Measurements from ENCODE around the gene ELAC2. TPM values are rescaled to one million over a fixed set of nuclear protein-coding genes. Genes with fewer than 3 reads are reported as not detected.

The ELAC2 gene
- total RNA-seq, 6 experiments from 2014 or later = 49.8 to 63.8 (median 55.7) TPM

GRCh38 chr17:12990041-12990808 is 27.6 kb downstream of the ELAC2 start:
- Mint-ChIP-seq H3K4me1 (ENCODE audit: low read depth) (peaks cover 7% of the 10 kb centered on the region), H3K9me3 (no peaks in the 10 kb centered on the region), H3K27ac (no peak overlapping the region), H3K27me3 (ENCODE audit: insufficient read depth) (peaks cover 10% of the 10 kb centered on the region), H3K36me3 (ENCODE audit: low read depth) (peaks cover 29% of the 10 kb centered on the region), H3K4me3 (no peak overlapping the region)
- DNase-seq = no peak
- TF ChIP-seq CTCF (IDR thresholded peaks at IDR 0.05) = no peak

- DNase-seq = no peak
- H3K27ac Mint-ChIP-seq = no peak overlapping the region
- peaks cover 20% of the 10 kb centered on the region for H3K36me3 Mint-ChIP-seq (ENCODE audit: low read depth)
- H3K27me3 Mint-ChIP-seq (ENCODE audit: insufficient read depth) = peaks cover 9% of the 10 kb centered on the region
- peaks cover 25% of the 10 kb centered on the region for H3K4me1 Mint-ChIP-seq (ENCODE audit: low read depth)
- no peak overlapping the region for H3K4me3 Mint-ChIP-seq
- no peak for TF ChIP-seq CTCF (IDR thresholded peaks at IDR 0.05)
- no peaks in the 10 kb centered on the region for H3K9me3 Mint-ChIP-seq
Measured at GRCh38 chr17:12987120-12987519, 30.7 kb downstream of the ELAC2 start.

GRCh38 chr17:12985431-12986293 is 32.2 kb downstream of the ELAC2 start:
- Mint-ChIP-seq H3K4me1 (ENCODE audit: low read depth) (peaks cover 25% of the 10 kb centered on the region), H3K4me3 (no peak overlapping the region), H3K36me3 (ENCODE audit: low read depth) (peaks cover 10% of the 10 kb centered on the region), H3K9me3 (no peaks in the 10 kb centered on the region), H3K27me3 (ENCODE audit: insufficient read depth) (peaks cover 16% of the 10 kb centered on the region), H3K27ac (no peak overlapping the region)
- TF ChIP-seq CTCF (IDR thresholded peaks at IDR 0.05) = no peak
- no peak for DNase-seq

GRCh38 chr17:12983991-12984884 is 33.6 kb downstream of the ELAC2 start:
- Mint-ChIP-seq H3K27ac (peak overlapping the region; percentile 59), H3K4me1 (ENCODE audit: low read depth) (peaks cover 36% of the 10 kb centered on the region), H3K4me3 (peak overlapping the region; percentile 76), H3K27me3 (ENCODE audit: insufficient read depth) (peaks cover 12% of the 10 kb centered on the region), H3K36me3 (ENCODE audit: low read depth) (no peaks in the 10 kb centered on the region), H3K9me3 (no peaks in the 10 kb centered on the region)
- peak; percentile 63 for DNase-seq
- TF ChIP-seq CTCF (IDR thresholded peaks at IDR 0.05) = no peak

GRCh38 chr17:12982224-12982623 is 35.6 kb downstream of the ELAC2 start:
- Mint-ChIP-seq H3K4me1 (ENCODE audit: low read depth) (peaks cover 40% of the 10 kb centered on the region), H3K27ac (no peak overlapping the region), H3K27me3 (ENCODE audit: insufficient read depth) (peaks cover 14% of the 10 kb centered on the region), H3K9me3 (no peaks in the 10 kb centered on the region), H3K4me3 (no peak overlapping the region), H3K36me3 (ENCODE audit: low read depth) (no peaks in the 10 kb centered on the region)
- DNase-seq = no peak
- no peak for TF ChIP-seq CTCF (IDR thresholded peaks at IDR 0.05)
